ENCODE data around the gene AMFR. TPM values are rescaled to one million over a fixed set of nuclear protein-coding genes. Genes with fewer than 3 reads are reported as not detected.

Gene AMFR
- total RNA-seq, 1 experiment from 2014 or later: 66.3 TPM

DNA sequence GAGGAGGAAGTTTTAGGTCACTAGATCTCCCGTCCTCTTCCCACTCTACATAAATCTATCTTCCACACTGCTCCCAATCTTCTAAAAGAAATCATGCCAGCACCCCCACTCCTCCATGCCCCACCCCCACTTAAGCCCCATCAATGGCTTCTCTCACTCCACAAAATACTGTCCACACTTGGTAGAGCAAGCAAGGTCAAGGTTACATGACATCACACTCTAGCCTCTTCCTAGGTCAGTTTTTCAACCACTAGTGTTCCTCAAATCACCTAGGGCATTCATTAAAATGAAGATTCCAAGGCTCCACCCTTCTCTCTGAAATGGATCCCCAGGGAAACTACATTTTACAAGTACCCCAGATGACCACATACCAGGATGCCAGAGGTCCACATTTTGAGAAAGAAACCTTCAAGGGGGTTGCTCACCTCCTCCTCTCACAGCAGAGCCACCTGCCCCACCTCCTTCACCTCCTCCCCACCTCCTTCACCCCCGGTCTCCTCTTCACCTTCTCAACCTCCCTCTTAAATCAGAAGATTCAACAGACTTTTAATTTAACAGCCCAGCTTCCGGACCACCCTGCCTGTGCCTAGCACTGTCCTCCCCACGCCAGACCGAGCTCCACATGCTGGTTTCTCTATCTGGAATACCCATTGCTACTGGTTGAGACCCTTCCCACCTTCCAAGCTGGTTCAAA, 3.2 kb downstream of the AMFR start:
- no peaks in the 10 kb centered on the region for H3K27me3 ChIP-seq (ENCODE audit: insufficient read depth, low read length)
- 0 out of 2 replicates have a peak overlapping the region, but pooled peaks have one; percentile 4 for H3K4me2 ChIP-seq (ENCODE audit: low read length)
- H3K4me1 ChIP-seq (ENCODE audit: control insufficient read depth in 1 of 2, insufficient read depth in 2 of 2, low read length in 2 of 2): peaks cover 18 to 61% of the 10 kb centered on the region in 2 experiments
- ATAC-seq: no peak
- BruUV-seq (replicated peaks): no TSS peak
- no peaks in the 10 kb centered on the region for H3K9me2 ChIP-seq (ENCODE audit: insufficient read depth)
- intact Hi-C loops (cut with micrococcal nuclease): no loop called here
- H2AFZ ChIP-seq (ENCODE audit: low read depth, low read length, poor library complexity, severe bottlenecking): no peak overlapping the region
- no peak overlapping the region for H3K27ac ChIP-seq (ENCODE audit: low read depth, low read length)
- no peak overlapping the region for H3K9ac ChIP-seq (ENCODE audit: low read length)
- H3K36me3 ChIP-seq (ENCODE audit: control insufficient read depth in 1 of 2, insufficient read depth in 2 of 2, low read length in 2 of 2): no peaks in the 10 kb centered on the region
- ChIA-PET RAD21 (ENCODE audit: low non-redundant PET in 1 of 2, low total read pairs in 2 of 2, uncharacterized antibody in 2 of 2, unreplicated experiment in 2 of 2) (no interaction called here), POLR2A (no interaction called here), CTCF (no interaction called here)
- no peak overlapping the region for H3K4me3 ChIP-seq (replicated peaks in 1 of 2; ENCODE audit: low read depth in 1 of 2, low read length in 2 of 2)
- peaks cover 66% of the 10 kb centered on the region for H3K79me2 ChIP-seq (ENCODE audit: insufficient read depth, low read length)
- no peaks in the 10 kb centered on the region; the same call in 1 of the 2 replicates for H4K20me1 ChIP-seq (ENCODE audit: insufficient read depth)
- H3K9me3 ChIP-seq (ENCODE audit: control insufficient read depth in 1 of 2, insufficient read depth in 1 of 2, low read depth in 1 of 2, low read length in 2 of 2): no peaks in the 10 kb centered on the region
- DNase-seq (ENCODE audit: low read depth, low spot score): no peak
- TF ChIP-seq ZNF274 (IDR thresholded peaks at IDR 0.05; ENCODE audit: low read depth, low read length): no peak
- no peak for TF ChIP-seq FOSL1 (IDR thresholded peaks at IDR 0.05; ENCODE audit: low read depth)
- no peak for TF ChIP-seq RAD21 (IDR thresholded peaks at IDR 0.05; ENCODE audit: low read depth)
- no peak for TF ChIP-seq ZFX (IDR thresholded peaks at IDR 0.05)
- TF ChIP-seq CBX3 (IDR thresholded peaks at IDR 0.05; ENCODE audit: low read depth): no peak
- TF ChIP-seq POLR2A (IDR thresholded peaks at IDR 0.05; ENCODE audit: borderline replicate concordance, extremely low read depth, insufficient read depth, insufficient read length): no peak
- TF ChIP-seq, protein P1, sequence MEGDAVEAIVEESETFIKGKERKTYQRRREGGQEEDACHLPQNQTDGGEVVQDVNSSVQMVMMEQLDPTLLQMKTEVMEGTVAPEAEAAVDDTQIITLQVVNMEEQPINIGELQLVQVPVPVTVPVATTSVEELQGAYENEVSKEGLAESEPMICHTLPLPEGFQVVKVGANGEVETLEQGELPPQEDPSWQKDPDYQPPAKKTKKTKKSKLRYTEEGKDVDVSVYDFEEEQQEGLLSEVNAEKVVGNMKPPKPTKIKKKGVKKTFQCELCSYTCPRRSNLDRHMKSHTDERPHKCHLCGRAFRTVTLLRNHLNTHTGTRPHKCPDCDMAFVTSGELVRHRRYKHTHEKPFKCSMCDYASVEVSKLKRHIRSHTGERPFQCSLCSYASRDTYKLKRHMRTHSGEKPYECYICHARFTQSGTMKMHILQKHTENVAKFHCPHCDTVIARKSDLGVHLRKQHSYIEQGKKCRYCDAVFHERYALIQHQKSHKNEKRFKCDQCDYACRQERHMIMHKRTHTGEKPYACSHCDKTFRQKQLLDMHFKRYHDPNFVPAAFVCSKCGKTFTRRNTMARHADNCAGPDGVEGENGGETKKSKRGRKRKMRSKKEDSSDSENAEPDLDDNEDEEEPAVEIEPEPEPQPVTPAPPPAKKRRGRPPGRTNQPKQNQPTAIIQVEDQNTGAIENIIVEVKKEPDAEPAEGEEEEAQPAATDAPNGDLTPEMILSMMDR (IDR thresholded peaks at IDR 0.05 in 2 of 3, conservative IDR thresholded peaks at IDR 0.05 in 1 of 3; ENCODE audit: borderline replicate concordance in 1 of 3, insufficient read depth in 1 of 3, low read depth in 2 of 3, low read length in 2 of 3): no peak
- TF ChIP-seq, protein P2, sequence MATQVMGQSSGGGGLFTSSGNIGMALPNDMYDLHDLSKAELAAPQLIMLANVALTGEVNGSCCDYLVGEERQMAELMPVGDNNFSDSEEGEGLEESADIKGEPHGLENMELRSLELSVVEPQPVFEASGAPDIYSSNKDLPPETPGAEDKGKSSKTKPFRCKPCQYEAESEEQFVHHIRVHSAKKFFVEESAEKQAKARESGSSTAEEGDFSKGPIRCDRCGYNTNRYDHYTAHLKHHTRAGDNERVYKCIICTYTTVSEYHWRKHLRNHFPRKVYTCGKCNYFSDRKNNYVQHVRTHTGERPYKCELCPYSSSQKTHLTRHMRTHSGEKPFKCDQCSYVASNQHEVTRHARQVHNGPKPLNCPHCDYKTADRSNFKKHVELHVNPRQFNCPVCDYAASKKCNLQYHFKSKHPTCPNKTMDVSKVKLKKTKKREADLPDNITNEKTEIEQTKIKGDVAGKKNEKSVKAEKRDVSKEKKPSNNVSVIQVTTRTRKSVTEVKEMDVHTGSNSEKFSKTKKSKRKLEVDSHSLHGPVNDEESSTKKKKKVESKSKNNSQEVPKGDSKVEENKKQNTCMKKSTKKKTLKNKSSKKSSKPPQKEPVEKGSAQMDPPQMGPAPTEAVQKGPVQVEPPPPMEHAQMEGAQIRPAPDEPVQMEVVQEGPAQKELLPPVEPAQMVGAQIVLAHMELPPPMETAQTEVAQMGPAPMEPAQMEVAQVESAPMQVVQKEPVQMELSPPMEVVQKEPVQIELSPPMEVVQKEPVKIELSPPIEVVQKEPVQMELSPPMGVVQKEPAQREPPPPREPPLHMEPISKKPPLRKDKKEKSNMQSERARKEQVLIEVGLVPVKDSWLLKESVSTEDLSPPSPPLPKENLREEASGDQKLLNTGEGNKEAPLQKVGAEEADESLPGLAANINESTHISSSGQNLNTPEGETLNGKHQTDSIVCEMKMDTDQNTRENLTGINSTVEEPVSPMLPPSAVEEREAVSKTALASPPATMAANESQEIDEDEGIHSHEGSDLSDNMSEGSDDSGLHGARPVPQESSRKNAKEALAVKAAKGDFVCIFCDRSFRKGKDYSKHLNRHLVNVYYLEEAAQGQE (IDR thresholded peaks at IDR 0.05; ENCODE audit: low read depth): no peak
- TF ChIP-seq SRF (IDR thresholded peaks at IDR 0.05; ENCODE audit: low read depth): no peak
- TF ChIP-seq MAX (IDR thresholded peaks at IDR 0.05): no peak
- TF ChIP-seq EZH2phosphoT487 (IDR thresholded peaks at IDR 0.05; ENCODE audit: borderline replicate concordance): no peak
- TF ChIP-seq EZH2 (IDR thresholded peaks at IDR 0.05): no peak
- no peak for TF ChIP-seq ELF1 (IDR thresholded peaks at IDR 0.05; ENCODE audit: borderline replicate concordance, low read depth)
- TF ChIP-seq EGR1 (IDR thresholded peaks at IDR 0.05; ENCODE audit: low read depth): no peak

Data from HCT116 (cell line).